GM19238 (cell line): Measurements from ENCODE around the gene ARHGAP32.
A peak's percentile ranks its signal among the peaks of the same experiment; 100 is the strongest.
"Not testable (repeated sequence)": the region's sequence is repeated elsewhere in the genome, so short reads cannot be mapped to it uniquely, and the experiment has no call there.

ENCODE experiments used
- DNase-seq: peaks from one replicate; pipeline ENCODE4 v3.0.0; 2011; ENCODE audit warnings: low spot score; ENCODE audit not compliant: insufficient read length

The ARHGAP32 gene

DNA sequence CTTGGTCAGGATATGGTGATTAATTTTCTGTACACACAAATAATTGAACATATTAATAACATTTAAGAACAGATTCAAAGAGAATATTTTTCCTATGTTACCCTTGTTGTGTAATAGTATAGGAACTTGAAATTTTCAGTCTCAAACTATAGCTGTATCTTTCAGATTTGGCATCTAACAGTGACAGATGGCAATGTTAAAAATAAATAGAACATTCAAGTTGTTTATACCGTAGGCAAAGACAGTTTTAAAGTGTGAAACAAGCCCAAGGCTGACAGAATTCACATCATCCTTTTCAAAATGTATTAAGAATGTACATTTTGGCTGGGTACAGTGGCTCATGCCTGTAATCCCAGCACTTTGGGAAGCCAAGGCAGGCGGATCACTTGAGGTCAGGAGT, 156.9 kb downstream of the ARHGAP32 start:
- no peak for DNase-seq

DNA sequence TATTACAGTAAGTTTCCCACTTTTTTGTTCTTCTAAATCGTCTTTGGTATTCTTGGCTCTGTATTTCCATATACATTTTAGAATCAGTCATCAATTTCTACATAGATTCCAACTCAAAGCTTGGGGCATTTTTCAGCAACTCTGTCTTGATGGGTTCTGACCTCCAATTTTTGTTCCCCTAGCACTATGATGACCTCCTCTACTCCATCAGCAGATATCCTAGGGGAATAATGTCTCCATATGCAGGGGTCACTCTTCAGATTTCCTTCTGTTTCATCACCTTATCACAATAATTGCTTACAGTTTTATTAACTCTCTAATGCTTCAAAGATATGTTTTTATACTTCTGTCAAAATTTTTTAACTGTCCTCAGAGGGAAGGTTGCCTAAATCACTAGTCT, 158.1 kb downstream of the ARHGAP32 start:
- no peak for DNase-seq

DNA sequence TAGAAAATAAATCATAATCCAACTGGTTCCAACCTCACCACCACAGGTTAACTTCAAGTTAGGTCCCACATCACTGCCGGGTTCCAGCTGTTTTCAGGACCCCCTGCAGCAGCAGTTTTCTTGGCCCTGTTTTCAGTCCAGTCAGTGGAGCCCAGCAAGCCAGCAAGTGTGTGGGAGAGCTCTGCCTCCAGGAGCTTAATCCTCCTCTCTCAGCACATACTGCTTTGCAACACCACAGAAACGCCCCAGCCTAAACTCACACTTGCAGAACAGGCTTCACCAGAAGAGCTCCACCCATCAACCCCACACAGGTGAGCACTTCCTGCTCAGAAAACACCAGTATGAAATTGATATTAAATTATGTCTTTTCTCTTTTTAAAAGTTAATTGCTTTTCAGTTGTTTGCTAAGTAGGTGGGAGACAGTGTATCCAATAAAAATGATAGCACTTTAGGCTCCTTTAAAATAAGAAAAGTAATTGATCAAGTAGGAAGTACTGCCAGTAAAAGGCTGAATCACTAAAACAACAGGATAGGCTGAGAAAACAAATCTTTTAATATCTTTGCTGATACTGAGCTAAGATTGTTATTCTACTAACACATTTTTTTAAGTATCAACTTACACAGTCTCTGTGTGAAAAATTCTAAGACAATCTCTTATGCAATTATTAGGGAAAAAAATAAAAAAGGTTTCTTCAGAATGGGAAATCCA, 168.0 kb downstream of the ARHGAP32 start:
- DNase-seq = no peak

DNA sequence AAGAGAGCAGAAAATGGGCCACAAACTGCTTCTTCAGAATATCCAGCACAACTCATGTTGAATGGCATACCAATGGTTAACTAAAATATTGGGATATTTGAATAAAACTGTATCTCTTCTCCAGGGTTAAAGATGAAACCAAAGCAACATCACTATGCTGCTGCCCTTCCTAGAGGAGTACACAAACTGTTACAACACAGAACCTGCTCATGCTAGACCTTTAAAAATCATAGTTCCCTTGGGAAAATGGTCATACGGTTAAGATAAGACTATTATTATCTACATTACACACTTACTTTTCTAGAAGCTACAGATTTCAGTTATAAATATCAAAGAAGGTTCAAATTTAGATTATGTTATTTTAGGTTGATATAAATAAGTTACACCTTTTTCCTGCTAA, 170.8 kb downstream of the ARHGAP32 start:
- no peak for DNase-seq

DNA sequence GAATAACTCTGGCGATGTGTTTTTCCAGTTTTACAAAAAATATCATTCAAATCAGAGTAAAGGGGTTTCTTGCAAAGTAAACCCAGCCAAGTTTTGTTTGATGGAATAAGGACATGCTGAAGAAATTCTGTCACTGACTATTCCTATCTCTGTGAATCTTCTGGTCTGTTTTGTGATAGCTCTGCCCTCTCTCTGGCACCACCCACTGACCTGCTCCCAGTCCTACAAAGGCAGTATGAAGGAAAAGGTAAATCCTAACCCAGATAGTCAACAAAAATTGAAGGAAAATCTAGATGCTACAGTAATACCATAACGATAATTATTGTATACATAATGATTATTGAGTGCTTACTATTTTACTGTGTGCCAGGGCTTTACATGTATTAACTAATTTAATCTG, 173.1 kb downstream of the ARHGAP32 start:
- DNase-seq = no peak

DNA sequence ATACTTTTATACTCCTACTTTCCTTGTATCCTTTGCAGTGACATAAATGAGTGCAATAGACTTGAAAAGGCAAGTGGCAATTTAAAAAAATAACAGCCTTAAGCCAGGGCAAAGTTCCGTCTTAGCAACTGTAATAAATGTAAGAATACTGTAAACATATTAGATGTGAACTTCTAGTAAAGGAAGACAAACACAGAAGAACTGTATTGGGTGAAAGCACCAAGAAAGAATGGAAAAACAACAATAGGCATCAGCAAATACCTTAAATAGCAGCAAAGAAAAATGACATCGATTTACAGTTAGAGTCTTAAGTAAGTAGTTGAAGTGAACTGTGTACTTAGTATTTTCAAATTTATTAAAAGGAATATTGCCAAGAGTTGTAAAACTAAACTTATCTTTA, 174.0 kb downstream of the ARHGAP32 start:
- DNase-seq = no peak

DNA sequence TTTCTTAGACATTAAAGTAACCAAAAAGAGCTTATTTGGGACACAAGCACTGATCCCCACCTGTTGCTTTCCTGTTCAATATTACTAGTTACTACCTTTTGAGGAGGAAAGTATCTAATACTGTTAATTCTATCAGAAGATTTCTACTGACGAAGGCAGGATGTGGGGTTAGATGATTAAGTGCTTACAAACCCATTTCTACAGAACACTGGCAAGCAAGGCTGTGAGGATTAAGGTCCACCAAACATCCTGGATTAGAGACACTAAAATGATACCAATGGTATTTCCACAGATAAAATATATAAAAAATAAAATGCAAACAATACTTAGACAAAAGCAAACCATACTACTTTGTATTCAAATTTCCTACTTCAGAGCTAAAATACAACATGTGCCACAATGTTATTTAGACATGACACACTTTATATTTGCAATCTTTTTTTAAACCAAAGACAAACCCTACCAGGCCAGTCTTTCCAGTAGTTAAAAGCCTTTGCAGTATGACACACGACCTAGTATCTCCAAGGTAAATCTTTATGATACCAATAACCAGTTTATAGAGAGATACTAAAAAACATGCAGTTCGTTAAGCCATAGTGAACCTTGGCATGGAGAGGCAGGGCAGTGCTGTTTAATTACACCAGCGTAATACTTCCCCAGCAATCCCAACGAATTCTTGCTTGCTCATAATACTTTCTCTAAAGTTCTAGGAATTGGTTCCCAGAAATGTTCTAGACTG, 178.2 kb downstream of the ARHGAP32 start:
- DNase-seq = no peak

DNA sequence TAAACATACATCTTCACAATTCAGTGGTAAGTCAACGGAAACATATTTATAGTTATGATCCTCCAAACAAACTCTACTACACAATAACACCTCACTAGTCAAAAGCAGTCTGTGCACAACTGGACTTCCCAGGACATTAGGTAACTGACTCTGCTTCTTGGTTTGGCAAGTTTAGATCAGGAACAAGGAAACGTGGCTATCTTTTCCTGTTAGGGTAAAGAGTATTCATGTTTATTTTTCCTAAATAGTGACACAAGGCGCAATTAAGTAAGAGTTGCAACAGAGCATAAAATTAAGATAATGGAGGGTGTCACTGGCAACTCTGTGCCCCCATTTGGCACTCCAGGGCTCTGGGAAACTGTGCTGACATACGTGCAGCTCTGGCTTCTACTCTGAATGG, 179.2 kb downstream of the ARHGAP32 start:
- no peak for DNase-seq

DNA sequence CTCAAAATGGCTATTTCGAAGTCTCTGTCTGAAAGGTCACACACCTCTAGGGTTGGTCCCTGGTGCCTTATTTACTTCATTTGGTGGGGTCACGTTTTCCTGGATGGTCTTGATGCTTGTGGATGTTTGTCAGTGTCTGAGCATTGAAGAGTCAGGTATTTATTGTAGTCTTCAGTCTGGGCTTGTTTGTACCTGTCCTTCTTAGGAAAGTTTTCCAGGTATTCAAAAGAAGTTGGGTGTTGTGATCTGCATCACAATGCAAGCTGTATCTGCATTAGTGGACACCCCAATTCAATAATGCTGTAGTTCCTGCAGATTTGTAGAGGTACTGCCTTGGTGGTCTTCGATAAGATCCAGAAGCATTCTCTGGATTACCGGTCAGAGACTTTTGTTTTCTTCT, 186.0 kb downstream of the ARHGAP32 start:
- no peak for DNase-seq

DNA sequence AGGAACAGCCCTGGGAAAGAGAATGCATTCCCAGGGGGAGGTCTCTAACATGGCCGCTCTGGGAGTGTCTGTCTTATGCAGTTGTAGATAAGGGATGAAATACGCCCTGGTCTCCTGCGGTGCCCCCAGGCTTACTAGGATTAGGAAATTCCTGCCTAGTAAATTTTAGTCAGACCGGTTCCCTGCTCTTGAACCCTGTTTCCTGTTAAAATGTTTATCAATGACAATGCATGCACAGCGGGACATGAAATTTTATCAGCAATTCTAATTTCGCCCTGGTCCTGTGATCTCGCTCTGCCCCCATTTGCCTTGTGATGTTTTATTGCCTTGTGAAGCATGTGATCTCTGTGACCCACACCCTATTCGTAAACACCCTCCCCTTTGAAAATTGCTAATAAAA, 193.0 kb downstream of the ARHGAP32 start:
- not testable (repeated sequence) for DNase-seq

DNA sequence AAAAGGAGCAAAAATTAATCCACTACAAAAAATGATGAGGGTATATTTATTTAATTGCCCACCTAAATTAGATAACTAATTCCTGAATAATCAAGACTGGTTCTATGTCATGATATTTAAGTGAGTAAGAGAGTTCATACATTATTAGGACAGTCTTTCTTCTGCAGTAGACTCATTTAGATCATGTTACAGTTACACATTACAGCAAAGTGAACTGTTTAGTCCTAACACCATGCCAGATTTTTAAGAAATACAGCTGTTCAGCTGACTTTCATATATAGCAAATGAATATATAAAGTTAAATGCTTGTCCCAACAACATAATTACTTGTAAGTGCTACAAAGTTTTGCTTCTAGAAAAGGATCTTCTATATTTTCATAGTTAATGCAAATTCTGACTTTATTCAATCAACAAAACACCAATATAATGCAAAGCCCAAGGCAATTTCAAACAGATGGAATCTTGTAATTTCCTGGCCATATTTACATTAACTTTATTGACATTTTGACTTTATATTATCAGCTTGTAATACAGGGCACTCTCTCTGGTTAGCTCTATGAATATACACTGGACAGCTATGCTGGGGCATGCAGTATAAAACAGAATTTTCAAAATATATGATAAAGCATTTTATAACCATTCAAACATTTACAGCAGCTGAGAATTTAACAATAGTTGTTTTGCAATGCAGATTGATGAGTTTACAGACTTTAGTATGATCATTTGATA, 203.7 kb downstream of the ARHGAP32 start:
- no peak for DNase-seq

DNA sequence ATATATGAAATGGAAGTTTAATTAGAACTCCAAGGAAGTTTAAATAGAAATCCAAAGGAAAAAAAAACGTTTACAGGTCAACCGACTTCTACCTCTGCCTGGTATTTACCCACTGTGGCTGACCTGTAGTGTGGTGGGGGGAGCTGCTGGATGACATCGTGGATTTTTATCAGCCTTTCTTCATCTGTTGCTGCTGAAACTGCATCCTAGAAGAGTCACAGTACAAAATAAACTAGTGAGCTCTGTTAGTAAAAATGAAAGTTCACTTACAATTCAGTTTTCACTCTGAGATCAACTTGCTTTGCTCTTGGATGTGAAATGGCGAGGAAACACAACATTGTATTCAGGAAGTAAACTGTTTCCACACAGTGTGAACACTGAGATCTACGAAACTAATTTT, 206.2 kb downstream of the ARHGAP32 start:
- no peak for DNase-seq

DNA sequence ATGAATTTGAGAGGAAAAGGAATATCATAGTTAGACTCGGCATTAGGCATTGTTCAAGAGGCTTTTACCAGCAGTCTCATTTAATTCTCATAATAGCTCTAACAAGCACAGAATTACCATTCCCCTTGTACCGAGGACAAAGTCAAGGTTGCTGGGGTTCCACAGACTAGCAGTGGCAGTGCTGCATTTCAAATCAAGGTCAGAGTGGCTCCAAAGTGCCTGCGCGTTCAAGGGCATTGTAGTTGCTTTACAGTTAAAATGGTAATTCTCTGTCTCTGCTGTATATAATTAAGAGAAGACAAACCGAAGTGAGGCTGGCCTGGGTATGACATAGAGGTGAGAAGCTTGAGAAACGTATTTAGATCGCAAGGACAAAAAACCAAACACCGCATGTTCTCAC, 209.1 kb downstream of the ARHGAP32 start:
- no peak for DNase-seq

DNA sequence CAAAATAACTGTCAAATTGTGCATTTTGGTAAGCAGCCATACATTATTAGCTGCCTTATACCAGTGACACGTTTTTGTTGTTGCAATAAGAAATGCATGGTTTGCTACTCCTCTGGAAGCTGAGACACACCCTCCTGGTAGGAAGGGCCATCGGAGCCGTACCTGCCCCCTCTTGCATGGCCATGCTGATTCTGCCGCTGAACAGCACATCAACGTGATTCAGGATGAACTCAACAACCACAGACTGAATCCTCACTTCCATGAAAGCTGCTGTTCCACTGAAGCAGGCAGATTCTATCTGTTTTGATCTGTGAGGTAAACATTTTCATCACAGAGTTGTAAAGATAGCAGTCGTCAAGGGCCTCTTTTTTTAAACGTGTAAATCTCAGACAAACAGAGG, 210.9 kb downstream of the ARHGAP32 start:
- no peak for DNase-seq

DNA sequence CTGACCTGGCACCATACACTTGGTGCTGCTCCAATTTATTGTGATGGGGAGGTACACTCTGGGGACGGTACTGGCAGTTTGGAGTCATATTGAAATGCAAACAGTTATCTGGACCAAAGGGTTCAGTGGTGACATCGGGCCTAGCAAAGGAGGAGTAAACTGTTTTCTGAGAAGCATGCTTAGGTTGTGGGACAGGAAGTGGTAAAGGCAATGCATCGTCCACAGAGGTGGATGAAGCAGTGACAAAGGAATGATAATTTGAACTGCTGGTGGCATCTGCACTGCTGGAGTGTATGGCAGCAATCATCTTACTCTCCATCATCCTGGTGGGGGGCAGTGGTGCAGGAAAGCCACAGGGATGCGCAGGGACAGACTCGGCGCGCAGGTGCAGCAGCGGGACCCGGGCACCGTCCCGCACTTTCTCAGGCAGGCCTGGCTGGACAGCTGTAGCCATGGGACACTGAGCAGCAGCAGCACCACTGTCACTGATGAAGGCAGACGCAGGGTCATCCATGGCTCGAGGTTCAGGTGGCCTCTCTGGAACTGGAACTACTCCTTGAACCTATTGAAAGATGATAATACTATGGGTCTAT, 221.4 kb downstream of the ARHGAP32 start:
- no peak for DNase-seq

DNA sequence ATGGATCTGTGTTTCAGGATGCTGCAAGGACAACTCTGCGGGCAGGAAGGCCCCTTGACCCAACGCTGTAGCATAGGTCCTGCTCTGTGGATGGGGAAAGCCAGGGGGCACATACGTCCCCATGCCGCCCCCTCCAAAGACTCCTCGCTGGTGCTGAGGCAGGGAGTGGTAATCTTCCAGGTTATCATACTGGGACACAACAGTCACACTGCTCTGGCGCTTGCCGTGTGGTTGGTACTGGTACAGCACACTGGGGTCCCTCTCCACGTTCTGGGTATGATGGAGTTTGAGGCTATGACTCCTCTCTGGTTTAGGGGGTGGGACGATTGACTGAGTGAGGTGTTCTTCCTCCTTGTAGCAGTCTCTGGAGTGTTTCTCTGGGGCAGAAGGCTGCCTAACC, 223.2 kb downstream of the ARHGAP32 start:
- no peak for DNase-seq

DNA sequence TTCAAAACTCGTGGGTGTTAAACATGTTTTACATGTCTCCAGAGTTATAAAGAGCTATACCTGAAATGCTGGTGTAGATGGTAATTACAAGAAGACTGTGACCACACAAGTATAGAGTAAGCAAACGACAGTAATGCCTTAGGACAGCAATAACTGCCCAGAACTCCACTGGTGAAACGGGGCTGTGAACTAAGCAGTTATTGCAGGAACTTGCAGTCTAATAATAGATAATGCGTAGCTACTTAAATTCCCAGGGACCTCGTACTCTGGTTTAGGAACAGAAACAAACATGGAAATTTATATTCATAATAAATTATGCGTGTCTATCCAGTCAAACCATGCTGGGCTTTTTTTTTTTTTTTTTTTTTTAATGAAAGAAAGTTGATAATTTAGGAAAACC, 224.5 kb downstream of the ARHGAP32 start:
- DNase-seq = no peak

DNA sequence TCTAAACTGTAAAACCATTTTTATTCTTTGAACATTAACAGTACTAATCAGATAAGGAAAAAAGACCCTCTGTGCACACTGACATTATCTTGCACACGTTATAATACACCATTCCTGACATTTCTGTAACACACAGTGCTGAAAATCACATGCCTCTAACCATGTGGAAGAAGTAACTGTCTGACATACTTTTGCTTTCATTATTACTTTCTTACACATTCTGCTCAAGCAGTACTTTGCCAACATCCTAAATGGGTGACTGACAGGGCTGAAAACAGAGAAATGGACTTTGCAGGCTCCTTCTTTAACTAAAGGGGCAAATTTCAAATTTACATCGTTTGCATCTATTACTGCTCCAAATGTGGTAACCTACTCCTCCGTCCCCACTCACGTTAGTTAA, 226.6 kb downstream of the ARHGAP32 start:
- DNase-seq = peak; percentile 18

DNA sequence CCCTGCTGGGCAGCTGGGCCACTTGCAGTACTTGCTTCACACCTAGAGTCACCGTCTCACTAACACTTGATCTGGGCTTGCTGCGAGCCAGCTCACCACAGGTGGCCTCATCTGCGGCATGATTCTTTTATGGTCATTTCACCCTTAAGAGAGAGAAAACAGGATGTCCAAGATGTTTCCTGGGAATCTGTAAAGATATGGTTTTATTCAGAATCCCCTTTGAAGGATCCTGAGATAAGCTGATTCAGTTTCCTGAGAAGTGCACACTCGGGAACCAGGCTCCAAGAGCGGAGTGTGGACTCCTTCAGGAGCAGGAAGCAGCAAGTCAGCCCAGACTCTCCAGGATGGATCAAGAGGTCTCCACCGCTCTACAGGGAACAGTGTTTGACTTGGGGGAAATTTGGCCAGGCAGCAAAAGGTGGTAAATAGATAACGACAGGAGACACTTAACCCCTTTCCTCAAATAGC, 227.6 kb downstream of the ARHGAP32 start:
- DNase-seq = no peak

DNA sequence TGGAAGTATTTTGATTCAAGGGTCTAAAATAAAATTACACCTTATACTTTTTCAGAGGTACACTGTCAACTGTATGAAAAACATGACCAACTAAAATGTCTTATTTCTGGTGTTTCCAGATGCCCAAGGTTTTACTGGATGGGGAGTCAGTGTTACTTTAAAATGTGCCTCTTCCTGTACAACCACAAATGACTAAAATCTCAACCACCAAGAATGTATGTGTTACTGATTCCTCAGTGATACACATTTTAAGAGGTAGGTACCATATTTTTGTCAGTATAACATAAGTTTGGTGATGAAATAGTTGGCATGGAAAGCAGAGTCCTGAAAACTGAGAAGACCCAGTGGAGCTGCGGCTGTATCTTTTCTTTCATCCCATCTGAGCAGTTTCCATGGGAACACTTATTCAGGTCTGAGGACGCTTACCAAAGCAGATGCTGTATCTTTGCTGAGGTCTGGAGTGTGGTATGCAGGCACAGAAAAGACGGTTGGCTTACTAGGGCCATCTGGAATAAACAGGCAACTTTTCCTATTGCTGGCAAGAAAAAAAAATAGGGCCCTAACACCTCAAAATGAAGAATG, 228.3 kb downstream of the ARHGAP32 start:
- no peak for DNase-seq

DNA sequence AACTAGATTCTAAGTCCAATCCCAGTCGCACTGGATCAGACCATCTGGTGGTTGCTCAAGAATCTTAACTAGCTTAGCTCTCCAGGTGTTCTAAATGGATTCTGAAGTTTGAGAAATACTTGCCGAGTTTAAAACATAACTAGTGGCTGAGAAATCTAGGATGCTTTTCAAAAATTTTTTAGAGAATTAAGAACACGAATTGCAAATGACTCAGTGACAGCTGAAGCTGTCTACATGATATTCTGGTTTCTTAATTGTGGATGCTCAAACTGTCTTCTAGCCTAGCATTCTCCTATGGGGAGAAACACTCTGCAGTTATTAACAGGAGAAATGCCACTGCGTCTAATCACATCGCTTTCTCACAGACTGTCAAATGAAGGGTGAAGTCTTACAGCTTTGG, 229.2 kb downstream of the ARHGAP32 start:
- no peak for DNase-seq

DNA sequence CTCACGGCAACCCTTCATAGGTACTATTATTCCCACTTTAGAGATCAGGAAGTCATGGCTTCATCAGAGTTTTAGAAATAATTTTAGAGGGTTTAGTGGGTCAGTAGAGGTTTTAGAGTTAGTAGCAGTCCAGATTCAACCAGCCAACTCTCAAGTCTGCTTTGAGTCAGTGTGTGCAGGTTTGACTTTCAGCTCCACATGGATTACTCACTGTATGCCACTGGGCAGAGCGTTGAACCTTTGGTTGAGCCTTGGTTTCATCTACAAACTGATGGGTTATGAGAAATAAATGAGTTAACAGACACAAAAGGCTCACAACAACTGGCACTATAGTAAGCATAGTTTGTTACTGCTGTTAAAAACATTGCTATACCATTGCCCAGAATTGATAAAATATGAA, 230.5 kb downstream of the ARHGAP32 start:
- no peak for DNase-seq
